GM19193 (cell line): ENCODE data around the gene STARD13.

Experiments used
- POLR2A ChIP-seq: IDR thresholded peaks from 4 replicates; pipeline ENCODE4 v1.6.1; 2011; ENCODE audit not compliant: insufficient read depth, insufficient read length; ENCODE audit errors: extremely low read depth

STARD13 gene

DNA sequence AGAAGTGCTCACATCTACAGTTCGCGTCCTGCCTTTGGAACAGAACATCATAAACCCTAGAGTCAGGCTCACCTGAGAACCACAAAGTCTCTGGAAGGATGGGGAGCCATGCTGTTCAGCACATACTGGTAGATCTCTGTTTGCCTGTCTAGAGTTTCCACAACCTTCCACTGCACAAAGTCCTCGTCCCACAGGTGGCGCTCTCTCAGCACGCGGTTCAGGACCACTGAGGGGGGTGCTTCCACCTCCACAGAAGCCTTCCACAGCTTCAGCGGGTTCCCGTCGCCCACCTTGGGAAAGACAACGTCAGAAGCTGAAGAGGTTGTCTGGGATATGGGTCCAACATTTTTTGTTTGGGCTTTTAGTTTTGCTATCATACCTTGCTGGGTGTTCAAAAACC, 175.8 kb downstream of the STARD13 start:
- TF ChIP-seq POLR2A = peak; percentile 38

DNA sequence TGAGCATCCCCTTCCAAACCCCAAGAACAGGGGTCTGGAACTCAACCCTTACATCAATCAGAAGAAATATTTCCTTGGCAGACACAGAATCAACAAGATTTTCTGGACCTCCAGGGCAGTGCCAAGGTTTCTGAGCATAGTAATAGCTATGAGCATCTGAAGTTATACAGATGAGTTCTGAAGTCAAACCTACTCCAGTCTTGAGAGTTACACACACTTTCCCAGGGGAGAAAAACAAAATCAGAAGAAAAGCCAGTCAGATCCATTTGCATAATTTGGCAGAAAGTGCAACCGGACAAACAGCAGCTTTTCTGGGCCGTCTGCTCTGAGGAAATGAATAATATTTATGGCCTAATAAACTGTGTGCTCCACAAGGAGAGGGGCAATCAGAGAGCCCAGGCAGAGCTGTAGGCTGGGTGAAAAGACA, 176.3 kb downstream of the STARD13 start:
- TF ChIP-seq POLR2A = no peak

DNA sequence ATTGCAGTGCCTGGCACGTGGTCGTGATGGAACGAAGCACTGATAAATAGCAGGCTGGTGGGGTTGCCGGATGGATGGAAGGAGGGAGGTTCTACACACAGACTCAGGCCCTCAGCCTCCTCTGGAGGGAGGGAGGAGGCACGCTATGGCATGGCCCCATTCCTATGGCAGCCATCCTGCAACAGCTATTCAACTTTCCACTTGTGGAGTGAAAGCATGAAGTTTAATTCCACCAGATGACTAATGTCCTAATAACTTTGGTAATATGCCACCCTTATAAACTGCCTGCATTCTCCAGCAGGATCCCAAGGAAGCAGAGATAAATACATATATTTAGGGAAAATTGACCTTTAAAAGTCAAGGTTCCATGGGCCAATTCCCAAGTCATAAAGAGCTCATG, 176.9 kb downstream of the STARD13 start:
- no peak for TF ChIP-seq POLR2A

DNA sequence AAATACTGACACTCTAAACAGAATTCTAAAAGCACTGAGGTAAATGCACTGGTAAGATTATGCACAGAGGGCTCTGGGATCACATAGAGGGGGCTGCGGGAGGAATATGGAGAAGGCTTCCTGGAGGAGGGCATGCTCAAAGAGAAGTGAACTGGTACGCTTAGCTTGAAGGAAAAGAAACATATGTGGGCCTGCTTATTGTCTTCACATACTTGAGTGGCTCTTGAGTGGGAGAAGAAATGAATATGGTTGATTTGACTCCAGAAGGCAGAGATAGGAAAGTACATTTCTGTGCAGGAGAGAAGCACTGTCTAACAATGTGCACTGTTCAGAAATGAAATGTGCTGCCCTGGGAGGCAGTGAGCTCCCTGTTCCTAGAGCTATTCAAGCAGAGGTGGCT, 178.2 kb downstream of the STARD13 start:
- TF ChIP-seq POLR2A = no peak

DNA sequence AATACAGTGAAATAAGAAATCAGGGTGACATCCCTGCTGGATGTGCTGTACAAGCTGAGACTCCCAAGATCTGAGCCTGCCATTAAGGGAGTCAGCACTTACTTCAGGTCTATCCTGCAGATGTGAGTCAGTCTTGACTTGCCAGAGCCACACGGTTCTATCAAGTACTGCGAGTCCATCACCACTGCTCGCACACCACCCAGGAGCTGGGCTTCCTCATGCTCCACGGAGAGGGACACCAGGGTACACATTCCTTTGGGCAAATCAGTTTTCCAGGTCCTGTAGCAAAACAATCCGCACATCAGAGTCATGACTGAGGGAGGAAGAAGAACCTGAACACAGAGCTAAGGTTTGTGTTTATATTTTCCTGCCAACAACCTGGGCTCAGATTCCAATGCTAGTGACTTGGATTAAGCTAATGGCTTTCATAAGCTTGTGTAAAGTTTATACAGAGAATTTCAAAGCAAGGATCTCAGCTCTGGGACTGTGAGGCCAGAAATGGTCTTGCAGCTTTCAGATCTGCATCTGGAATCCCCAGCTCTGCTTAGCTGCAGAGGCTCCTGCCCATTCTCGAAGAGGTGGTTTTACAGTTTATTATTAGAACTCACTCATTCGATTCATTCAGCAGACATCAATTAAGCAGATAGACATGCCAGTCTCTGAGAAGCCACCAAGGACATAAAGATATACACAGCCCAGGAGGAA, 178.7 kb downstream of the STARD13 start:
- TF ChIP-seq POLR2A = no peak

DNA sequence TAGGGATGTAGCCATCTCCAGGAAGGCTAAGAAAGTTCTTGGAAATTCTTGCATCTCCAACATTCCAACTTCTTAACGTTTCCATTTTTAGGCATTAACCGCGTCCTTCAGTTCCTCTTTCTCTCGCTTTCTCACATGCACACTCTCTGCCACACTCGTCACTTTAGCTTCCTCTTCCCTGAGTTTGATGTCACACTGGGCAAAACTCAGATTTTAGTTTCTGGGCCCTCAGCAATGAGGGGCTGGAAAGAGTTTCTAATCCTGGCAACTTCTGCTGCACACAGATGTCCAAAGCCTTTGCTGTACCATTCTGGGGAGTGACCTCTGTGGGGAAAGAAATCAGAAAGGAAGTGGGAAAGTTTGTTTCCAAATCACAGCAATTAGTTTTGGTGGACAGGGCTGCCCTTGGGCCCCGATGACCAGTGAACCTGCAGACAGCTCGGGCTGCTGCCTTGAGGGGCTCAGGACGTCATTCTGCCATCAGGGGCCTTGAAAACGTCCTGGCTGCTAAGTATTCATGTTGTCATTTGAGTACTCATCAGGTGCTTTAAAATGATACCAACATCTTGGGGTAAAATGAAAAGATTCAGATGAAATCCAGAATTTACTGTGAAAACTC, 180.1 kb downstream of the STARD13 start:
- no peak for TF ChIP-seq POLR2A

DNA sequence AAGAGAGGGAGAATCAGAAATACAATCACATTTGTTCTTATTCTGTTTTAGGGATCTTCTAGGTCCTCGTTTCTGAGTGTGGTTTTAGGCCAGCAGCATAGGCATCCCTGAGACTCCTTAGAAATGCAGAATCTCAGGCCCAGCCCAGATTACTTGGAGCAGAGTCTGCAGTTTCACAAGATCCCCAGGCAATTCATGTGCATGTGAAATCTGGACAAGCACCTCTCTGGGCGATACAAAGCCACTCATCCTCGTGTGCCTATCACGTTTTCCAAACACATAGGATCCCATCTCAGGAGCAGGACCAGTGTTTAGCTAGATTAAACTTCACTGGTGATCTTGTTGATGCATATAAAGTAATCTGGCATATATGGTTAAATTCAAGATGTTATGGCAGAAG, 182.1 kb downstream of the STARD13 start:
- TF ChIP-seq POLR2A = no peak

DNA sequence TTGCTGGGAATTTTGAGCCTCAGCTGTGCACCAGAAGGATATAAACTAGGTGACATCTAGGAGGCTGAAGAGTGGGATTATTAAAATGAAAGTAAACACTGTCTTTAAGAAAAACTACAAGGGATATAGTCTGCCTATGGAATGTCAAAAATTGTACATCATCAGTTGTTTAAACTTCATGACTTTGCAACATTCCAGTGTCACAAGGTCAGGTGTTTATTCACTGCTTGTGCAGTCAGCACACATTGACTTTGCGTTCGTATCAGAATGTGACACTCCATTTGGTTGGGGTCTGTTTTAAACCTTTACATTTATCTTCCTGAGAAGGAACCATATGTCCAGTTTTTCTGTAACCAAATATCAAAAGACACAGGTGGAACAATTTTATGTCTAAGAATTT, 183.7 kb downstream of the STARD13 start:
- no peak for TF ChIP-seq POLR2A

DNA sequence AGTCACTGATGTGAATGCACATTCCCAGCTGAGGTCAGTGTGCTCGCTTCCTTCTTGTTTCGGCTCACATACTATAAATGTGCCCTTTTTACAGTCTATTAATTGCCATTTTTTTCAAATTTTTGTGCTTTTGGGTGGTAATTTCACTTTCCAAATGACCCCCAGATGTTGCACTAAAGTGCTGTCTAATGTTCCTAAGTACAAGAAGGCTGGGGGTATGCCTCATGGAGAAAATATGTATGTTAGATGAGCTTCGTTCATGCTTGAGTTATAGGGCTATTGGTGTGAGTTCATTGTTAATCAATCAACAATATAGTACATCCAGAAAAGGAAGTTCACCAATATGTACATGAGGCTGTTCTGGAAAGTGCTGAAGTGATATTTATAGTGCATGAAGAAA, 184.7 kb downstream of the STARD13 start:
- no peak for TF ChIP-seq POLR2A

DNA sequence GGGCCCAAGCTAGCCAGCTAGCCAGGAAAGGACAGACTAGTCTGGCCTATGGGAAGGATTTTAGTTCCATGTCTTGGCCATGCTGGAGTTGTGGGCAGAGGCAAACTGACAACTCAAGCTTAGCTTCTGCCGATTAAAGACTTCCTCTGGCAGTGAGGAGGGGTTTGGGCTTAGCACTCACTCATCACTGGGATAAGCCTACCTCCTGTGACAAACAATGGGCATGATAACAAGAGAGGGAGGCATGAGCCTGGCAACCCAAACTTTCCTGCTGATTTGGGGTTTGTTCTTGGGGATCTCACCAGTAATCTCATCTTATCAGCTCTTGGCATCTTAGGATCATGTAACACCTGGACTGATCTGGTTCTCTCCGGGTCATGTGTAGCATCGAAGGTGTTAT, 185.7 kb downstream of the STARD13 start:
- no peak for TF ChIP-seq POLR2A

DNA sequence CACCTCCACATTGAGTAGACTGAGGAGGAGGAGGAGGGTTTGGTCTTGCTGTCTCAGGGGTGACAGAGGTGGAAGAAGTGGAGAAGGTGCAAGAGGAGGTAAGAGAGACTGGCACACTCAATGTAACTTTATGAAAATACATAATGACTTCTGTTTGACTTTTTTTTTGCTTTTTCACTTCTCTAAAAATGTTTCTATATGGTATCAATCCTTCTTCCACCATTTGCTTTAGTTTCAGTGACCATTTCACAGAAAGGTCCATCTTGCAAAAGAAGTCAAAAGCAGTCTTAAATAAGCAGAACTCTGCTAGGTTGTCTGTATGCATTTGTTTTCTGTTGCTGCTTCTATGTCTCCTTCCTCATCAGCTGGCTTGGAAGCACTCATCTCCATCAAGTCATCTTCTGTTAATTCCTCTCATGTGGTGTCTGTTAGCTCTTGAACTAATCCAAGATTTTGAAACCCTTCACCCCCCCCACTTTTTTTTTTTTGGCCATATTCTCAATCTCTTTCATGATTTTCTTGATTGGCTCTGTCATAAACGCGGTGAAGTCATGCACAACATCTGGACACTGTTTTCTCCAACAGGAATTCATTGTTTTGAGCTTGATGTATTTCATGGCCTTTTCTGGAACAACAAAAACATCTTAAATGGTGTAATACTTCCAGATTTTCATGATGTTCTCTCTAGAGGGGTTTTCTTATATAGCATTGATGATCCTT, 188.5 kb downstream of the STARD13 start:
- no peak for TF ChIP-seq POLR2A

DNA sequence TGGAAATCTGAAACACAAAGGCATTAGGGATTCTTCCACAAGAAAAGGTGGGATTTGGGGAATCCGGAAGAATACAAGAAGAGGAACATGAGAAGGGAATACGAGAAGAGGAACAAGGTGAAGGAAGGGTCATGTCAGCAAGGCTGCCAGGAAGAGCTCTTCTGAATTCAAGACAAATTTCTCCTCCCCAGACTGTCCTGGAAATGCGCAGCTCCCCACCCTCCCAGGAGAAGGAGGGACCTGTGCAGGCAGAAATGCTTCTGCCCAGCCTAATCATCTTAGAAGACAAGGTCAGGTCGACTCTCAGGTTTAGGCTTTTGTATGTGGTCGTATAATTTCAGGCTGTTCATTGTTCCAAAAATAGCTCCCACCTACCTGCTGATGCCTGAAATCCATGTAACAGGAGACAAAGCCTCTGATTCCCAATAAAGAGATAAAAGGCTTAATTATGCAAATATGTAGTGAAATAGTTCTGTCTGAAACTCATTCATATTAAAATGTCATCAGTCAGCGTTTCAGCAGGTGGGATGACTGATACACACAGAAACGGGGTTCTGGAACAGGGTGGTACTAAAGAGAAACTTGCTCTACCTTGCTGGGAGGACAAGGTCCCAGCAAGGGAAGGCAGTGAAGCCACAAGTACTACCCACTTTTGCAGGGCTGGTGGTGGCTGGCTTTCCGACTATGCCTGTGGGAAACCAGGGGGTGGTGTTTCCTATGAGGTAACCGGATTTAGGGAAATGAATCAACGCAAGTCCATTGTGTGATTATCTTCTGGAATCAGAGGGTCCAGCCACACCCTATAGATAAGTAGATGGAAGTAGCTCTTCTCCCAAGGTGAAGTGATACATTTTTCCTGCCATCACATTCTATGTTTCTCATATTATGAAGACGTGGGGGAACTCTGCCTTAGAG, 193.2 kb downstream of the STARD13 start:
- no peak for TF ChIP-seq POLR2A

DNA sequence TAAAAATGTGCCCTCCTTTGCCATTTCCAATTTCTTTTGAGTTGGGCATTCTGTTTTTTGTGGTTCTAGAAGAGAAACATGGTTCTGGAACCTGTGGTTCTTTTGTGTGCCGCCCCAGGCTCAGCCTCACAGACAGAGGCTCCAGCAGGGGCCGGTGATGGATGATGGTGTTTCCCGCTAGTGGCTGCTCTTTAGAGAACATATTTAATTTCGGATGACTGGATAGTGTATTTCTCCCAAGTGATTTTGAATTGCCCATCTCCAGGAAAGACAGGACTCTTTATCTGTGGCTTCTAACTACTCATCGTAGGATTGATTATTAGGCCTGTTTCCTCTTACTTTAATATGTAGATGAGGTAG, 194.2 kb downstream of the STARD13 start:
- TF ChIP-seq POLR2A = no peak

DNA sequence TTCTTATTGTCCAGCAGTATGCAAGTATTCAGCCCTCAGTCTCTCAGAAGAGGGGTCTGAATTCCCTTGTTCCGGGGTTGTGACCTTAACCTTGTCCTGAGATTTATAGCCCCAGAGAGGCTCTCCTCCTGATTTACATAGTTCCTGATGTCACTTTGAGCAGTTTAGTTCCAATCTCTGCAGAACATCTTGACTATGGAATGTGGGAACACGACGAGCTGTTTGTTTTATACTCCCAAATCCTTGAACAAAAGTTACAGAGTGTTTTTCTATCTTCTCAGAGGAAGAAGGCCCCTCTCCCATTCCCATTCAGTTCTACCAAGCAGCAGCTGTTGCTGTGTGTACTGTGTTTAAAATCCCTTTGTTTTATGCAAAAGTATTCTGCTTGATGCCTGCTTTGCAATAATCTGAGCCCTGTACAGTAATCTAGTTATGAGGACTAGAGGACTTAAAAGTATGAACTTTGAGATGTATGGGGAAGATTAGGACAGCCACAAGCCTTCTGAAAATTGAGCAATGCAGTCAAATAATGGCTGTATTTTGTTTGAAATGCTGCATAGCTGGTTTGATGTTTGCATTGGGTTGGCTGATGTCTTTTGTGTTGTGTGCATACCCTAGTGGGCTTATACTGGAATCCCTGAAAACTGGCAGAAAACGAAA, 194.7 kb downstream of the STARD13 start:
- no peak for TF ChIP-seq POLR2A
